Stimulated activated CD4-positive, alpha-beta T cell treated with anti-CD3 and anti-CD28 coated beads, Interleukin-4, amount 100 ng/mL, for 4 hours (primary cell): Measurements from ENCODE around the gene SLC6A3.
"Not testable (repeated sequence)": the region's sequence is repeated elsewhere in the genome, so short reads cannot be mapped to it uniquely, and the experiment has no call there.

Experiments
- DNase-seq, 2 experiments: peaks; one replicate each; pipeline ENCODE4 v3.0.0-alpha.2; 2020

SLC6A3 gene

DNA sequence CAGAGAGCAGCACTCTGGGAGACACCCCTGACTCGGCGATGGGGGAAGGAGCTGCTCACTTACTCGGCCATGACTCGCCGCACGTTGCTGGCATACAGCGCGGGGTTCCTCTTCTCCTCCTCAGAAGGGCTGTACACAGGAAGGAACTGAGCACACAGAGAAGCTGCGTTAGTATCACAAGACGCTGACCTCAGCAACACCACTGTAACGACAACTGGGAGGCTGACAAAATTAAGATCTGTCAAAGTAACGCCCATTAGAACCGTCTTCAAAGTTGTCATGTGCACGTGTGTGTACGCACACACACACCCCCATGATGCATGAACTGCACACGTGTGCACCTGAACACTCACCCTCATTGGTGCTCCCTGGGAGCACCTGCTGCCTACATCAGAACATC lies 32.1 kb upstream of the SLC6A3 start:
- DNase-seq = no peak

DNA sequence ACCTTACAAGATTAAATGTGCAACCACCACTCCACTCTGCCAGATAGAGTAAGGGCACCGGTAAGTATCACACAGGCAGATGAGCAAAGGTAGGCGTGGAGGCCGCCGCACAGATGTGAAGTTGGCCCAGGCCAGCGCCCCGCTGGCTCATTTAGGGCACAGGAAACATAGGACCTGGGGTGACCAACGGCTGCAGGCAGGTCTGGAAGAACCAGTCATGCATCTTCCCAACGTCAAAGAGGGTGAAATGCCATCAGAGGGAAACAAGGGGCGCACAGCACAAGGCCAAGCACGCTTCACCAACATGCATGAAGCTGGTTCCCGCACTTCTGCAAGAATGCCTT lies 31.7 kb upstream of the SLC6A3 start:
- no peak for DNase-seq

DNA sequence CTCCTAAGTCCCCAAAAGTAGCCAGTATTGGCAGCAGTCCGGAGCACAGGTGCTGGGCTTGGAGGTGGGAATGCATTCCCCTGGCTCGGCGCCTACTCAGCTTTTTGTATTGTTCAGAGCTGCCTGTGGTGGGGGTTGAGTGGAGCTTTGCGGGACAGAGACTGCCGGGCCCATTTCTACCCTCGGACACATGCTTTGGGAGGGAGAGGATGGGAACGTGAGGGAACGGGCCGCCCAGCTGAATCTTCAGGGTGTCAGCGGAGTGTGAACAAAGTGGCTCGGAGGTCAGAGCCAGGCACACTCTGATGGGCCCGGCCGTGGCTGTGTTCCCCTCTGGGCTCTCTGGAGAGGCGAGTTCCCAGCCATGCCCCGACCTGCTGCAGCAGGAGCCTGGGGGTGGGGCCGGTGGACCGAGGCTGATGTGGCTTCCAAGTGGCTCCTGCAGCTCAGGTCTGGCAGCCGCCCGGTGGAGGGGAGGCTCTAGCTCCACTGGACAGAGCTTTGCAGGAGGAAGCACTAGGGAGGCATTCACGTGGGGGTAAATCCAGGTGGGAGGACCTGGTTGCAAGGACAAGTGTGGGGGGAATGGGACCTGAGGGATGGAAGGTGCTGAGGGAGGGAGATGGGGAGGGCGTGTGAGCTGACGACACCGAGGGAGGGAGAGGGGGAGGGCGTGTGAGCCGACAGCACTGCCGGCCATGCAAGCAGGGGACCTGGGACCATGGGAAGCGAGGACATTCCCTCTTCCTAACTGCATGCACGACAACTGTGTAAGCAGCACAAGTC lies 31.1 kb upstream of the SLC6A3 start:
- DNase-seq = no peak

DNA sequence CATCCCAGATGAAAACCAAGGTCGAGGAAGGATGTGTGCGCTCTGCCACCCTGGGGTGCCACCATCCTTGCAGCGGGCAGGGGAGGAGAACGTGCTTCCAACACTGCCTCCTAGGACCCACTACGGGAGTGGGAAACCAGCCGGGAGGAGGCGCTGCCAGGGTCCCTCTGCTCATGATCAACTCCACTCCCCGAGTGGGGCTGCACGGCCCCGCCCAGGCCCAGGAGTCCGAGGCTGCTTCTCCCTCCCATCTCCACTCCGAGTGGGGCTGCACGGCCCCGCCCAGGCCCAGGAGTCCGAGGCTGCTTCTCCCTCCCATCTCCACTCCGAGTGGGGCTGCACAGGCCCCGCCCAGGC lies 30.3 kb upstream of the SLC6A3 start:
- DNase-seq = not testable (repeated sequence)

DNA sequence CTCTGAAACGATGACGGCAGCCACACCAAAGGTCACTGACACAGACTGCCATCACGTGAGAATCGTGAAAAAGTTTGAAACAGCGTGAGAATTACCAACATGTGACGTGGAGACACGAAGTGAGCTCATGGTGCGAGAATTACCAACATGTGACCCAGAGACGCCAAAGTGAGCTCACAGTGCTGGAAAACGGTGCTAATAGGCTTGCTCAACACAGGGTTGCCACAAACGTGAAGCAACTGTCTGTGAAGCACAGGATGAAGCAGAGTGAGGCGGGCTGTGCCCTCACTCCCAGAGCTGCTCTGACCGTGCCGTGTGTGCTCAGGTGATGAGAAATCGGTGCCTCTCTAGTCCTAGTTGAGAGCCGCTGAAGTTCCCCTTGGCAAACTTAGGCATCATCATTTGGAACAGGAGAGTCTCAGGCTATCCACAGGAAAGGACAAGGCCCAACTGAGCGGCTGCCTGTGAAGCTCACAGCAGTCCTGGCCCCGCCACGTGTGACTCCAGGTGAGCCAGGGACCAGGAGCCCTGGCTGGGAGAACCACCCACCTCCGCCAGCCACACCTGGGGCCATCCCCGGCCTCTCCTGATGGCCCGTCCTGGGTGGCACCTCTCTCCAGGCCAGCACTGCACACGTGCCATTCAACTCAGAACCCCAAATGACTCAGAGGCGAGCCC lies 29.8 kb upstream of the SLC6A3 start:
- no peak for DNase-seq

DNA sequence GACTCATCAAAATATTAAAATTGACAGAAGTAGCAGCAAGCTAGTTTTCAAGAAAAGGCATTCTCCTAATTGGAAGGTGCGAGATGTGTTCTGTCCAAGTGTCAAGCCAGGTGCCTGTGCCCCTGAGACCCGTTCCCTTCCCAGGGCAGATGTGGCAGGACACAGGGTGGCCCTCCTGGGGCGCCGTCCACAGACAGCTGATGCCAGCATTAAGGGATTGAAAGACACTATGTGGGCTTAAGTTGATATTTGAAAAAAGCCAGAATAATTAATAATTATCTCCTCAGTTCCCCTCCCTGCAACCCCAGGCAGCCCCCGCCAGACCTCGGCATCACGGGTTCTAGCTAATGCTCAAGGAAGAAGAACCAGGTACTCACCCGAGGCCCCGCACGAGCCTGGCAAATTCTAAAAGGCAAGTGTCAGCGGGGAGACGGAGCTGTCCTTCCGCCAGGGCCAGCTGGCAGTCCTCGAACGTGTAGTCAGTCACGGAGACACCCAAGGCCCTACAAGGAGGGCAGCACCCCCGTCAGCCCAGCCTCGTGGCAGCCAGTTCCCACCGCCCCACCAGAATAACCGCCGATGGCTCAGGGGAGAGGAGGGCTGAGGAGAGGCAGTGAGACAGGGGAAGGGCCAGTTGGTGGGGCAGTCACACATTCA lies 29.1 kb upstream of the SLC6A3 start:
- DNase-seq = no peak

DNA sequence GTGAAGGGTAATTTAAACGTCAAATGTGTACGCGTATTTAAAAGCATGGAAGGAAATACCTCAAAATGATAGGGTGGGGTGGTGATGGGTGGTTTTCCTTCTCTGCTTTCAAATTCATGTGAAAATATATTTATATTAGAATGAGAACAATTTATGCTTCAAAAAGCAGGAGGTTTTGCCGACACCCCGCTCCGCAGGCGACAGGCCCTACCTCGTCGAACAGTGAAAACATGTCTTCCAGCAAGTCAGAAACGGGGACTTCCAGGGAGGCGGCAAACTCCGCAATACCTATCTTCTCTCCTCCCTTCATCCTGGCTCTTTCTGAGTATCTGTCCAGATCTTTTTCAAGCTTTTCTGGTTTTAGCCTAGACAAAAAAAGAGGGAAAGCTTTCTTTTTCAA lies 28.5 kb upstream of the SLC6A3 start:
- no peak for DNase-seq

DNA sequence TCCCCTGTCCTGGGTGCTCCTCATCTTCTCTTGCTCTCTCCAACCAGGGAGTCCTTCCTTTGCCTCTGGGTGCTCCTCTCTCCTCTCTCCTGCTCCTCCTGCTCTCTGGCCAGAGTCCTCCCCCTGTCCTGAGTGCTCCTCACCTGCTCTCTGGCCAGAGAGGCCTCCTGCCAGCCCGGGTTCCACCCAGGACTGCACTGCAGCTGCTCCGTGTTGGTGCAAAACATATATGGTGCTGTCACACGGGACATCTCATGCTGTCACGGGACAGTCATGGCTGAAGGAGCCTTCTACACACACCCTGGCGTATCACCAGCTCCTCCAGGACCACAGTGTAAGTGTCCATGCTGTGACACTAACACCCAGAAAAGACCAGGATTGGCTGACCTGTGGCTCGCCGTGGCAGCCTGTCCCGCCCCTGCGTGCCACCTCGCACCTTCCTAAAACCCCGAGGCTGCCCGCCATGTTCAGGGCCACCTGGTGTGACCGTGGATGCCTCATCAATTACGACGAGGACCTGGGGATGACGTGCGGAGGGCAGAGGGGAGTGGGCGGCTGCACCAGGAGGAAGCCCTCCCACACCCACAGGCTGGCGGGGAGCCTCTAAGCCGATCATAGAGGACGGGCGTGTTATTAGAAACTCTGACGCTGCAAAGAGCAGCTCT lies 27.9 kb upstream of the SLC6A3 start:
- DNase-seq = no peak

DNA sequence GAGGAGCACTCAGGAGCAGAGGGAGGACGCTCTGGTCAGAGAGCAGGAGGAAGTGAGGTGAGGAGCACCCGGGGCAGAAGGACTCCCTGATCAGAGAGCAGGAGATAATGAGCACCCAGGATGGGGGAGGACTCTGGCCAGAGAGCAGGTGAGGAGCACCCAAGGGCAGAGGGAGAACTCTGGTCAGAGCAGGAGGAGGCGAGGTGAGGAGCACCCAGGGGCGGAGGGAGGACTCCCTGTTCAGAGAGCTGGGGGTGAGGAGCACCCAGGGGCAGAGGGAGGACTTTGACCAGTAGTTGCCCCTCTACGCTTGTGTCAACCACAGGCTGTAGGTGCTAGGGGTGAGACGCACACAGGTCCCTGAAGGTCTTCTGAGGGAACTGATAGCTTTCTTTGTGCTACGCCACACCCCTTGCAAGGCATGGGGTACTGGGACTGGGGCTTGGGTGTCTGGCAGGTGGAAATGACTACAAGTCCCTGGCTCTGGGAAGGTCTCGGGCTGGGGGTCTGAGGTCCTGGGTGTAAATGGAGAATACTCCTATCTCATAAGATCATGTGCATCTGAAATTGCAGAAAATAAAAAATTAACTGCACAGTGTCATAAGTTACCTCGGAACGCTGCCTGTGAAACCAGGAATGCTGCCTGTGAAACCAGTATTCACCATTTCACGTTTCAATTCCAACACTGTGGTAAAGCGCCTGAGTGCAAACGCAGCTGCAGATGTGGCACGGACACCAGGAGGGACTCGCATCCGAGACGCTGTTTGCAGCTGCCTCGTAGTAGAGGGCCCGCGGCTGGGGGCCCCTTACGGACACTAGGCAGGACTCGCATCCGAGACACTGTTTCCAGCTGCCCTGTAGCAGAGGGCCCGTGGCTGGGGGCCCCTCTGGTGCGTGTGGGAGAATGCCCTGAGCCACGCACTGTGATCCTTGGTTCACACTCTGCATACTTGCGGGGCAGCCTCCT lies 27.0 kb upstream of the SLC6A3 start:
- no peak for DNase-seq

DNA sequence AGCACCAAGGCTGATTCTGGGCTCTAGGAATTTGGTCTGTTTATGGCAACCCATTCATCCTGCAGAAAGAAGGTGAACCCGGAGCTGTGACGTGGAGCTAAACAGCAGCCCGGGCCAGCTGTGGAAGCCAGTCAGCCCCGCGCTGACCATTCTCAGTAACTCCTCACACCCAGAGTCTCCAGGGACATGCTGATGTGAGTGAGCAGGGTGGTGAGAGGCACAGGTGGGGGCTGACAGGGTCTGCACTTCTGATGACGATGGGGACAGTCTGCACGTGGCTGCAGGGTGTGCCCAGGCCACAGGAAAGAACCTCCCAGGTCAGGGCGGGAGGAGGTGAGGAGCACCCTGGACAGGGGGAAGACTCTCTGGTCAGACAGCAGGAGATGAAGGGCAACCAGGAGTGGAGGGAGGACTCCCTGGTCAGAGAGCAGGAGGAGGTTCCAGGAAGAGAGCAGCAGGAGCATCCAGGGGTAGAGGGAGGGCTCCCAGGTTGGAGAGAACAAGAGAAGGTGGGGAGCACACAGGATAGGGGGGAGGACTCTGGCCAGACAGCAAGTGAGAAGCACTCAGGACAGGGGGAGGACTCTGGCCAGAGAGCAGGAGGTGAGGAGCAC lies 26.1 kb upstream of the SLC6A3 start:
- DNase-seq = no peak

DNA sequence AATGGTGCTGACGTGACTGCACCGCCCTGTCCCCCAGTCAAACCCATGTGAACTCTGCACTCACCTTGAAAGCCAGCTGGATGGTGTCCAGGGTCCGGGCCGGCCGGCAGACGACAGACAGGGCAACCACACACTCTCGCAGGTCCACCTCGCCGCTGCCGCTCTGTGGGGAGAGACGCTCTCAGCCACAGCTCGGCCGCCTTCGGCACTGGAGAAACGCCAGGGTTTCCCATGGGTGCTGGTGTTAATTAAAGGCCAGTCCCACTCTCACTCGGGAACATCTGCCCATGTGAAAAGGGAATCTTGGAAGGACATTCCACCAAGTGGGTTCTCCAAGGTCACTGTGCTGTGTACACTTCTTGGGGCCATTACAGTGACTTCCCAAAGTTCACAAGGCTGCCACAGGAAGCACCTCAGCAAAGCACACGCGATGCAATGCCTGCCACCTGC lies 25.5 kb upstream of the SLC6A3 start:
- DNase-seq = no peak

DNA sequence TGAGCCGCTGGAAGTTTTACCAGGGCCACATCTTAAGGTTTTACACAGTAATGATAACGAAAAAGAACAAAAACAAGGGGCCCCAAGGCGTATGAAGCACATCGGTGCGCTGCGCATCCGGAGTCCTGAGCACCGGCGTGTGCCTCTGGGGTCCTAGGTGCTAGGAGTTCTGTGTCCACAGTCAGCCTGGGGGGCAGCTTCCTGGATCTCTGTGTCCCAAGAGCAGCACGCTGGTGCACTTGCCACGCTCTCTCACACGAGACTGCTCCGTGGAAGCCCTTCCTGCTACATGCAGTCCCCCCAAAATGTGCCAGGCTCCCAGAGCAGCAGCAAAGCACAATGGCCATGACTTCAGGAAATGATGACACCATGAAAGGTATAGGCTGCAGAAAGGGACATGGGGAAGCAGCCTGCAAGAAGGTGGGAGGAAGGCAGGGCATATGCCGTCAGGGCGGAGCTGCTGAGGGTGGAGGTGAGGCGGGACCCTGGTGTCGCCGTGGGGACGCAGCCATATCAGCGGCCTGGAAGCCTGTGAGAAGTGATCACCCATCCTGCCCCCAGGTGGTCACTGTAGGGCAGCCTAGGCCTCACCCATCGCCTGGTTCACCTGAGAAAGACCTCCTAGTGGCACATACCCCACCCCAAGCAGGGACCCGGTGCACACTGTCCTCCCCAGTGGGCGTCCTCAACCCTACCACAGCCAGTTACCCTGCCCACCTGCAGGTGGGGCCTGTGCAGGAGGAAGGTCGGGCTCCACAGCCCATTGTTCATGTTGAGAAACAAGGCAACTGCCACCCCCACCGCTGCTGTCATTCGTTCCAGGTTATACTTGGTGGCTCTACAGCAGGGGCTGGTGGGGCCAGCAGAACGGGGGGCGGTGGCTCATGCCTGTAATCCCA lies 23.6 kb upstream of the SLC6A3 start:
- DNase-seq = no peak

DNA sequence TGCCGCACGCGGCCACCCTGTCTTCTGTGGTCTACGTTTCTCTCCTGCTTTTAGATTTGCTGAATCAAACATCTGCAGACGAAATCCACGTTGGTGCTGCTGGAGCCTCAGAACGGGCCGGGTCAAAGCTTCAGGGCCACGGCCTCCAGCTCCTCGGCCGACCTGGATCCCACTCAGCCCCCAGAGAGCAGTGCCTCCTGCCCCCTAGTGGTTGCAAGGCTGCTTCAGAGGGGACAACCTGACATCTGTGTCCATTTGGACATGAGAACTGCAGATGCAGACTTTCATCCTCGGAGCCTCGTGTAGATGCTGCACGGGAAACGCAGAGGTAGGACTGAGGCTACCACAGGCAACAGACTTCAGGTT lies 23.0 kb upstream of the SLC6A3 start:
- DNase-seq = no peak

DNA sequence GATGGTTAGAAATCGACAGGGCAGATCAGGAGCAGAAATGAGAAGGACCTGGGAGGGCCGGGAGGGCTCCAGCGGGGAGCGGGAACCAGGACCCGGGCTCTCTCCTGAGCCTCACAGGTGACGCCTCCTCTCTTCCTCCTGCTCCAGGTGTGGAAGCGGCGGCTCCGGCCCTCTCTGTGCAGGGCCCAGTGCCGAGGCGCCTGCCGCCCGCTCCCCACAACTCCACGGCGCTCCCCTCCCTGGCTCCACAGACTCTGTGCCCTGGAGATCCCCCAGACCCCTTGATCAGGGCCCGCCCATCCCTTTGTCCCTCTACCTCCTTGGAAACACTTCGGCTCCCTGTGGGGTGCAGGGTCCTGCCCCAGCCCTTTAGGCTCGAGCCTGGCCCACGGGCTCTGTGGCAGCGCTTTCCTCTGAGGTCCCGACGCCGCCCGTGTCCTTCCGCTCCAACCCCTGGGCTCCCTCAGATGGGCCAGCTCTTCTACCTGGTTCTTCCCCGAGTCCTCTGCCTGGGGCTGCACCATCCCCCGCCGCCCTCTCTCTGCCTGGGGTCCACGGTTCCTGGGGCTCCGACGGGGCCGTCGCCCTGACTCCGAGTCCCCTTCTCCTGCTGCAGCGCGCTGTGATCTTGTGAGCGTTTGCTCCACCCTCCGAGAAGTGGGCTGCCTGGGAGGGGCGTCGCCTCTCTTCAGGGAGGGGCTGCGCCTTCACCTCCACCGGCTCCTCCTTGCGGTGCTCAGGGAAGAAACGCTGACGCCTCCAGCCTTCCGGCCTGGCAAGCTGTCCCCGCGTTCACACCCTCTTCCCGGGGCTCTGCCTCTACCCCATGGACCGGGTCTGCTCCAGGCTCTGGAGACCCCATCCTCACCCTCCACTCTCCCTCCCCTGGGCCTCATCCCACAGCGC lies 22.4 kb upstream of the SLC6A3 start:
- DNase-seq = no peak

DNA sequence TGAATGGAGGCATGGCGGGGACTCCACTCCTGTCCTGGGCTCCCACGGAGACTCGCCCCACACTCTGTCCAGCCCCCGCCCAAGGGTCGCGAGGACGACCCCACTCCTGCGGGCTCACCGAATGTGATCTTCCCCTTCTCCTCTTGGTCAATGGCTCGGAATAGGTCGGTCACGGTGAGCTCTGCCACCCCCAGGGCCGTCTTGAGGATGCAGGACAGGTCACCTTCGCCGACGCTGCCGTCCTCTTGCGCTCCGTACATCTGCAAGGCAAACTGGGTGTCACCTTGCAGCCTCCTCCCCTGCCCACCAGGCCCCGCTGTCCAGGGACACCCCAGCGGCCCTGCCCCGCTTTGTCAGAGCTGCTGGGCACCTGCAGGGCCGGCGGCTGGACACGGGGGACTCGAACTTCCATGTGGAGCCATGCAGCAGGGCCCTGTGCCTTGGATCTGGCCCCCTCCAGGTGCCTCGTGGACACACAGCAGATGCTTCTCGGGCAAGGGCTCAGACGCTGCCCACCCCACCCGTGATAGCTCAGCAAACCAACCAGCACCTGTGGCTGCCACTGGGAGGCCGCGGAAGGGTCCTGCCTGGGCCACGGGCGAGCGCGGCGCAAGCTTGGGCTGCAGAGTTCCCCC lies 21.5 kb upstream of the SLC6A3 start:
- no peak for DNase-seq

DNA sequence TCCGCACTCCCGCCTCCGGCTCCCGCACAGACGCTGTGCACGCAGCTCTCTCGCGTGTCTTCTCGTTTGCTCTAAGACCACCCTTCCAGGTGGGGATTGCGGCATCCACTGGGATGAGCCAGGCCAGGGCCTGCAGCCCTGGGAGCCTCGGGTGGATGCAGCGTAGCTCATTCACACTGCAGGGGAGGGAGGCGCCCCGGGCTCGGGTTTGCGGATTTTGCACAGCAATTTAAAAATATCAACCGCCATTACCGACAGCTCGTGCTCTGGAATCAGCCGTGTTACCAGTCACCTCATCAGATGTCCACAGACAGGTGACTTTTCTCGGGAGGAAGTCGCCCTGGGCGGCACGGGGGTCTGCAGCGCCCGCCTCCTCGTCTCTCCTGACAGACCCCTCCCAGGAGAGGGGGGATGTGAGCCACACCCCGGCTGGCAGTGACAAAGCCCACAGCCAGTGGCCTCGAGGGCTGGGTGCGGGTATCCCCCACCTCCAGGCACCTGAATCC lies 20.8 kb upstream of the SLC6A3 start:
- DNase-seq = no peak

DNA sequence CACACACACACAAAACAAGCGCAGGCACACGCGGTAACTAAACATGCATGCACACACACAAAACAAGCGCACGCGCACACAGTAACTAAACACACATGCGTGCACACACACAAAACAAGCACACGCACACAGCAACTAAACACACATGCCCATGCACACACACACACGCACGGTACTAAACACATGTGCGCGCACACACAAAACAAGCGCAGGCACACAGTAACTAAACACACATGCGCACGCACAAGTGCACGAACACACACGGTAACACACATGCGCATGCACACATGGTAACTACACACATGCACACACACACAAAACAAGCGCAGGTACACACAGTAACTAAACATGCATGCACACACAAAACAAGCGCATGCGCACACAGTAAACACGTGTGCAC lies 19.9 kb upstream of the SLC6A3 start:
- DNase-seq = no peak

DNA sequence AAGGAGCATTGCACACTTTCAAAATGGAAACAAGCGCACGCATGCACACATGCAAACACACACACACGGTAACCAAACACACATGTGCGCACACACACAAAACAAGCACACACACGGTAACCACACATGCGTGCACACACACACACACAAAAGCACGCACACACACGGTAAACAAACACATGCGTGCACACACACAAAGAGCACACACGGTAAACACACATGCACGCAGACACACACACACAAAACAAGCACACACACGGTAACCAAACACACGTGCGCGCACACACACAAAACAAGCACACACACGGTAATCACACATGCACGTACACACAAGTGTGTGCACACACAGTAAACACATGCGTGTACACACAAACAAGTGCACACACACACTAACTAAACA lies 19.3 kb upstream of the SLC6A3 start:
- no peak for DNase-seq

DNA sequence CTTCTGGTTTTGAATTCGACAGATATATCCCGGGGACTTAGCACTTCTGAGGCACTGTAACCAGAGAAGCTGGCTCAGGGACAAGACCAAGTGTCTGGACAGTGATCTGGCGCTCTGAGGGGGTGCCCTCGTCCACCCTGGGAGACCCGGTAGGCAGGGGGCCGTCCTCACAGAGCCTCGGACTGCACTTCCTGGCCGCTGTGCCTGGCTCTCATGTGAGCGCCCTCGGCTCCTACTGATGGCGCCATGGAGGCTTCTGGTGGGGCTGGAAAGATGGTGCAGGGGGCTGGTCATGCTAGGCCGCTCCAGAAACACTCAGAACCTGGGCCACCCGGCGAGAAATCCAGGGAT lies 18.8 kb upstream of the SLC6A3 start:
- no peak for DNase-seq
